CD14-positive monocyte (primary cell): ENCODE results near the gene UBXN1. TPM values are rescaled to one million over a fixed set of nuclear protein-coding genes. Genes with fewer than 3 reads are reported as not detected.

ENCODE experiments used
- DNase-seq, 3 donors: peaks; one replicate each; pipeline ENCODE4 v3.0.0-alpha.2; 2011 to 2022
- H2AFZ ChIP-seq: 2 replicates; pipeline ENCODE4 v1.6.0; 2012; ENCODE audit warnings: mild to moderate bottlenecking, low read depth, low read length, inconsistent platforms; ENCODE audit not compliant: insufficient read depth, poor library complexity, severe bottlenecking
- H3K27ac ChIP-seq, 2 donors: 1 replicate in 1 of 2; 2 replicates in 1 of 2; pipeline ENCODE4 v1.5.1; 2012 to 2013; ENCODE audit warnings: low read length in 2 of 2, control low read depth in 1 of 2, inconsistent platforms in 1 of 2, low read depth in 1 of 2, mild to moderate bottlenecking in 1 of 2
- H3K27me3 ChIP-seq, 2 donors: one replicate each; pipeline versions ENCODE4 v1.6.0 to v1.6.1; 2011 to 2013; ENCODE audit warnings: low read length in 2 of 2; ENCODE audit not compliant: control insufficient read depth in 2 of 2, insufficient read depth in 2 of 2
- H3K36me3 ChIP-seq, 2 donors: replicated peaks in 1 of 2; 1 replicate in 1 of 2; 2 replicates in 1 of 2; pipeline versions ENCODE4 v1.5.1 to v1.6.1; 2012 to 2013; ENCODE audit warnings: low read length in 2 of 2, control low read depth in 1 of 2, inconsistent platforms in 1 of 2, mild to moderate bottlenecking in 1 of 2; ENCODE audit not compliant: insufficient read depth in 2 of 2, control insufficient read depth in 1 of 2
- H3K4me1 ChIP-seq, 2 donors: 1 replicate in 1 of 2; 2 replicates in 1 of 2; pipeline versions ENCODE4 v1.5.1 to v1.6.1; 2012 to 2013; ENCODE audit warnings: low read length in 2 of 2, control low read depth in 1 of 2, inconsistent platforms in 1 of 2, mild to moderate bottlenecking in 1 of 2, moderate library complexity in 1 of 2; ENCODE audit not compliant: insufficient read depth in 2 of 2, control insufficient read depth in 1 of 2
- H3K4me2 ChIP-seq: replicated peaks from 2 replicates; pipeline ENCODE3; 2012; ENCODE audit warnings: low read length, moderate library complexity, mild to moderate bottlenecking; ENCODE audit not compliant: poor library complexity, severe bottlenecking; ENCODE audit errors: extremely low read depth
- H3K4me3 ChIP-seq, 3 experiments: fragments of 200-600 bp in 1 of 3; sonication (generic) in 1 of 3; replicated peaks in 1 of 3; 1 replicate in 2 of 3; 2 replicates in 1 of 3; pipeline ENCODE4 v1.5.1; 2011 to 2013; ENCODE audit warnings: low read length in 3 of 3, mild to moderate bottlenecking in 3 of 3, control low read depth in 2 of 3, low read depth in 2 of 3, inconsistent platforms in 1 of 3, moderate library complexity in 1 of 3
- H3K79me2 ChIP-seq: 2 replicates; pipeline ENCODE4 v1.6.0; 2012; ENCODE audit warnings: mild to moderate bottlenecking, control low read depth, inconsistent platforms, low read length, moderate library complexity; ENCODE audit not compliant: insufficient read depth
- H3K9ac ChIP-seq: 2 replicates; pipeline ENCODE4 v1.6.0; 2017; ENCODE audit warnings: low read length, mild to moderate bottlenecking; ENCODE audit not compliant: insufficient read depth, poor library complexity, severe bottlenecking
- H3K9me3 ChIP-seq, 2 donors: replicated peaks in 1 of 2; 1 replicate in 1 of 2; 2 replicates in 1 of 2; pipeline versions ENCODE4 v1.5.1 to v1.6.1; 2012 to 2013; ENCODE audit warnings: low read length in 2 of 2, control low read depth in 1 of 2; ENCODE audit not compliant: control insufficient read depth in 1 of 2, insufficient read depth in 1 of 2
- H4K20me1 ChIP-seq: 2 replicates; pipeline ENCODE4 v1.6.0; 2012; ENCODE audit warnings: mild to moderate bottlenecking, low read length, control low read depth, moderate library complexity; ENCODE audit not compliant: insufficient read depth
- H3K27ac Mint-ChIP-seq, 7 donors: one replicate each; pipeline ENCODE4 v1.8.0; 2020; ENCODE audit warnings: mild to moderate bottlenecking in 7 of 7, mixed read lengths in 7 of 7, moderate library complexity in 6 of 7, inconsistent platforms in 2 of 7
- H3K27me3 Mint-ChIP-seq, 3 donors: one replicate each; pipeline ENCODE4 v1.8.0; 2021 to 2022; ENCODE audit warnings: low read depth in 3 of 3, mild to moderate bottlenecking in 3 of 3, mixed read lengths in 3 of 3, moderate library complexity in 3 of 3, inconsistent platforms in 1 of 3
- H3K36me3 Mint-ChIP-seq, 2 donors: one replicate each; pipeline ENCODE4 v1.8.0; 2020; ENCODE audit warnings: mixed read lengths in 2 of 2, inconsistent platforms in 1 of 2, mild to moderate bottlenecking in 1 of 2
- H3K4me1 Mint-ChIP-seq: one replicate; pipeline ENCODE4 v1.8.0; 2020; ENCODE audit warnings: mild to moderate bottlenecking, mixed read lengths
- H3K4me3 Mint-ChIP-seq, 2 donors: one replicate each; pipeline ENCODE4 v1.8.0; 2020; ENCODE audit warnings: mild to moderate bottlenecking in 2 of 2, mixed read lengths in 2 of 2, moderate library complexity in 1 of 2
- H3K9me3 Mint-ChIP-seq, 7 donors: one replicate each; pipeline ENCODE4 v1.8.0; 2020 to 2022; ENCODE audit warnings: mixed read lengths in 7 of 7, mild to moderate bottlenecking in 6 of 7, moderate library complexity in 6 of 7, inconsistent platforms in 2 of 7
- CTCF ChIP-seq: fragments of 200-600 bp; IDR thresholded peaks from one replicate; pipeline ENCODE4 v1.8.0; 2022; ENCODE audit warnings: antibody characterized with exemption, mild to moderate bottlenecking
- WGBS: methylation state at CpG from one replicate; pipeline ENCODE4 v1.1.5; 2013; ENCODE audit warnings: missing lambda C conversion rate; ENCODE audit not compliant: insufficient coverage; 5-methylcytosine and 5-hydroxymethylcytosine counted together
- intact Hi-C, 2 donors: fragments of 100-400 bp; cut with micrococcal nuclease; formaldehyde crosslinking; loops; one replicate each; pipeline versions ENCODE4 v1.15.0 to v1.15.1; 2023
- polyA plus RNA-seq, 3 donors: library from polyadenylated mRNA; depleted of rRNA in 1 of 3; unstranded in 2 of 3; stranded (reverse) in 1 of 3; fragments of 300-500 nt in 2 of 3; fragments of >200 nt in 1 of 3; fragmentation: Illumina TruSeq in 2 of 3; gene quantifications; 1 replicate in 2 of 3; 2 replicates in 1 of 3; pipeline ENCODE4 v1.2.3, GENCODE V29; 2012 to 2021

UBXN1 gene
- polyA plus RNA-seq, 3 donors, result 93.9 to 147 (median 106) TPM

GRCh38 chr11:62673196-62673525 lies 5.7 kb downstream of the UBXN1 start:
- peaks cover 0 to 1% (median 0%) of the 10 kb centered on the region in 3 donors for H3K27me3 Mint-ChIP-seq
- Histone ChIP-seq H3K36me3 (peaks cover 26 to 46% of the 10 kb centered on the region in 2 donors), H3K4me3 (no peak overlapping the region), H3K9ac (no peak overlapping the region), H3K9me3 (no peaks in the 10 kb centered on the region), H3K27me3 (no peaks in the 10 kb centered on the region), H3K4me1 (peaks cover 33 to 46% of the 10 kb centered on the region in 2 donors), H2AFZ (no peak overlapping the region), H4K20me1 (peaks cover 28% of the 10 kb centered on the region), H3K4me2 (peak overlapping the region; percentile 83), H3K27ac (peak overlapping the region in 1 of 2 donors; percentile 83), H3K79me2 (peaks cover 76% of the 10 kb centered on the region)
- WGBS, result no CpG with 5 or more reads among the region's 2 CpGs
- H3K9me3 Mint-ChIP-seq, result peaks cover 0 to 2% (median 0%) of the 10 kb centered on the region in 7 donors
- no peak for TF ChIP-seq CTCF
- no peak overlapping the region for H3K4me3 Mint-ChIP-seq
- H3K36me3 Mint-ChIP-seq, result peaks cover 34 to 53% of the 10 kb centered on the region in 2 donors
- intact Hi-C loops, result no loop called here
- H3K4me1 Mint-ChIP-seq, result peaks cover 59% of the 10 kb centered on the region
- peak overlapping the region in 3 of 7 donors; percentile 75 to 95 (median 95) for H3K27ac Mint-ChIP-seq
- DNase-seq, result no peak

GRCh38 chr11:62671608-62672389 lies 7.1 kb downstream of the UBXN1 start, which contains the start of the genes LBHD1 and UQCC3:
TSS of gene LBHD1 (minus strand) at chr11:62672267. CDS start at chr11:62670031, 2,236 bp downstream.
TSS of gene UQCC3 (plus strand) at chr11:62671673. CDS start at chr11:62671746, 73 bp downstream.
- H3K27me3 ChIP-seq, result no peaks in the 10 kb centered on the region
- peak within 1 kb of the TSS; percentile 48 to 99 (median 93) for H3K4me3 ChIP-seq
- H3K4me2 ChIP-seq, result peak within 1 kb of the TSS; percentile 83
- no peaks in the 10 kb centered on the region for H3K9me3 ChIP-seq
- H3K4me1 ChIP-seq, result peaks cover 33 to 37% of the 10 kb centered on the region in 2 donors
- peaks cover 23% of the 10 kb centered on the region for H4K20me1 ChIP-seq
- peak within 1 kb of the TSS; percentile 97 for H2AFZ ChIP-seq
- Mint-ChIP-seq H3K4me1 (peaks cover 59% of the 10 kb centered on the region), H3K4me3 (peak within 1 kb of the TSS; percentile 99), H3K27ac (peak within 1 kb of the TSS; percentile 92 to 97 (median 95)), H3K36me3 (peaks cover 21 to 46% of the 10 kb centered on the region in 2 donors), H3K27me3 (no peaks in the 10 kb centered on the region), H3K9me3 (peaks cover 0 to 2% (median 0%) of the 10 kb centered on the region in 7 donors)
- peak within 1 kb of the TSS; percentile 77 for H3K9ac ChIP-seq
- H3K36me3 ChIP-seq, result peaks cover 17 to 41% of the 10 kb centered on the region in 2 donors
- peak; percentile 57 to 59 (median 57) for DNase-seq
- no peak for TF ChIP-seq CTCF
- intact Hi-C loops, result no loop called here
- H3K27ac ChIP-seq, result peak within 1 kb of the TSS; percentile 83
- peaks cover 75% of the 10 kb centered on the region for H3K79me2 ChIP-seq
- WGBS, result under 1% methylated on average over 56 of the region's 59 CpGs
